HG03520 (cell line): ENCODE measurements around the gene PDE1C.

Experiments used
- ATAC-seq: cut with Tn5 transposase; IDR thresholded peaks from one replicate; pipeline ENCODE4 v1.9.1; 2021; ENCODE audit warnings: mild to moderate bottlenecking, moderate library complexity; ENCODE audit not compliant: unreplicated experiment

The PDE1C gene

GRCh38 chr7:31724696-31725095 lies 345.5 kb downstream of the PDE1C start:
- ATAC-seq: no peak

GRCh38 chr7:31720366-31720765 lies 349.8 kb downstream of the PDE1C start:
- no peak for ATAC-seq

- no peak for ATAC-seq
These were observed 353.9 kb downstream of the PDE1C start for GRCh38 chr7:31716355-31716754.

GRCh38 chr7:31710171-31710570 lies 360.0 kb downstream of the PDE1C start:
- no peak for ATAC-seq

GRCh38 chr7:31707089-31707488 lies 363.1 kb downstream of the PDE1C start:
- ATAC-seq: no peak

- ATAC-seq: peak; percentile 58
These were observed 364.8 kb downstream of the PDE1C start for GRCh38 chr7:31705377-31705776.

GRCh38 chr7:31702354-31702753 lies 367.9 kb downstream of the PDE1C start:
- no peak for ATAC-seq
